Measurements from ENCODE around the gene SARNP.

Gene SARNP

DNA sequence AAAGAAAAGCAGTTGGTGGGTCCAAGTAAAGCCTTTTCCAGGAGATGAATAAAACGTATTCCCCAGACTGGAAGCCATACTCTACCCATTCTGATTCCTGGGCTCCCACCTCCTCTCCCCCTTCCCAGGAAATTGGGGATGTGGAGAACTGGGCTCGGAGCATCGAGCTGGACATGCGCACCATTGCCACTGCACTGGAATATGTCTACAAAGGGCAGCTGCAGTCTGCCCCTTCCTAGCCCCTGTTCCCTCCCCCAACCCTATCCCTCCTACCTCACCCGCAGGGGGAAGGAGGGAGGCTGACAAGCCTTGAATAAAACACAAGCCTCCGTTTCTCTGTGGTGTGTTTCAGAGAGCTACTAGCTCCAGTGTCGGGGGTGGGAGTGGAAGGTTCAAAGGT is 98.2 kb downstream of the SARNP start:
- H3K27ac ChIP-seq = peak overlapping the region; percentile 73 to 96
- TF ChIP-seq, protein P1, sequence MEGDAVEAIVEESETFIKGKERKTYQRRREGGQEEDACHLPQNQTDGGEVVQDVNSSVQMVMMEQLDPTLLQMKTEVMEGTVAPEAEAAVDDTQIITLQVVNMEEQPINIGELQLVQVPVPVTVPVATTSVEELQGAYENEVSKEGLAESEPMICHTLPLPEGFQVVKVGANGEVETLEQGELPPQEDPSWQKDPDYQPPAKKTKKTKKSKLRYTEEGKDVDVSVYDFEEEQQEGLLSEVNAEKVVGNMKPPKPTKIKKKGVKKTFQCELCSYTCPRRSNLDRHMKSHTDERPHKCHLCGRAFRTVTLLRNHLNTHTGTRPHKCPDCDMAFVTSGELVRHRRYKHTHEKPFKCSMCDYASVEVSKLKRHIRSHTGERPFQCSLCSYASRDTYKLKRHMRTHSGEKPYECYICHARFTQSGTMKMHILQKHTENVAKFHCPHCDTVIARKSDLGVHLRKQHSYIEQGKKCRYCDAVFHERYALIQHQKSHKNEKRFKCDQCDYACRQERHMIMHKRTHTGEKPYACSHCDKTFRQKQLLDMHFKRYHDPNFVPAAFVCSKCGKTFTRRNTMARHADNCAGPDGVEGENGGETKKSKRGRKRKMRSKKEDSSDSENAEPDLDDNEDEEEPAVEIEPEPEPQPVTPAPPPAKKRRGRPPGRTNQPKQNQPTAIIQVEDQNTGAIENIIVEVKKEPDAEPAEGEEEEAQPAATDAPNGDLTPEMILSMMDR (IDR thresholded peaks at IDR 0.05) = no peak
- no peak for DNase-seq (ENCODE audit: low spot score)
- H3K4me3 ChIP-seq = peak overlapping the region; percentile 54

DNA sequence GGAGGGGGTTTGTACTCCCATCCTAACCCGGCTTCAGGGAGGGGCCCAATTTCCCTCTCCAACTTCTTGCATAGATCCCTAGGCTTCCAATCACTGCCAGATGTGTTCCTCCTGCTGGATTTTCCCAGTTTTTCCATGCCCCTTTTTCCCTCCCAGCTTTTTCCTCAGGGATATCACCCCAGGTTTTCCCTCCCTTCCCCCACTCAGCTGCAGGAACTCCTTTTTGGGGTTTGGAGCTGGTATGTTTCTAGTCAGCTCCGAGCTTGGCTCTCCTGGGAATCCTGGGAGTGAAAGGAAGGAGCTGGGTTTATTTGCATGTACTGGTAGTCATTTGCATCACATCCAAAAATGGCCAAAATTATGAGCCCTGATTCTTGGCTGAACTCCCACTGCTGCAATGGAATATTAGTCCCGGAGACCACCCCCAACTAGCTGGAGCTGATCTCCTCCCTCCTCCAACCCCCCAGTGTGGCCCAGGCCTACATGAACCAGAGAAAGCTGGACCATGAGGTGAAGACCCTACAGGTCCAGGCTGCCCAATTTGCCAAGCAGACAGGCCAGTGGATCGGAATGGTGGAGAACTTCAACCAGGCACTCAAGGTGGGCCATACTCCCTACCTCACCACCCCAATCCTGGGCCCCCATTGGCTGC is 98.8 kb downstream of the SARNP start:
- peak overlapping the region; percentile 73 to 96 for H3K27ac ChIP-seq
- TF ChIP-seq, protein P1 (IDR thresholded peaks at IDR 0.05) = no peak
- H3K4me3 ChIP-seq = peak overlapping the region; percentile 28
- no peak for DNase-seq (ENCODE audit: low spot score)

DNA sequence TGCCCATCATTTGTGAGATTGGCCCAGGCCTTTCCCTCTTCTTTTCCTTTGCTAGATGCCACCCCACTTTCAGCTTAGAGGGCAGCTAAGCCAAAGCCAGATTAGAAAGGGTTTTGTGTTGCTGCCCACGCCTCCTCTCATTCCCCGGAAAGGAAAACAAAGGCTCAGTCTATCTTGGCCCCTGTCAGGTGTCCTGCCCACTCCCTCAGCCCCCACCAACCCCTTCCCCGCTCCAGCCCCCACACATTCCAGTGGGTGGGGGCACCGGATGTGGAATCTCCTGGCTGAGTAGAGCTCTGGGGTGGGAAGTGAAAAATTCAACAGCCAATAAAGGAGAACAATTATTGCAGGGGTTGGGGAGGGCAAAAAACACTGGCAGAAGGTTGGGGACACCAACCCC is 99.5 kb downstream of the SARNP start:
- peak overlapping the region; percentile 73 to 96 for H3K27ac ChIP-seq
- H3K4me3 ChIP-seq = peak overlapping the region; percentile 28
- TF ChIP-seq, protein P1 (IDR thresholded peaks at IDR 0.05) = no peak
- no peak for DNase-seq (ENCODE audit: low spot score)

DNA sequence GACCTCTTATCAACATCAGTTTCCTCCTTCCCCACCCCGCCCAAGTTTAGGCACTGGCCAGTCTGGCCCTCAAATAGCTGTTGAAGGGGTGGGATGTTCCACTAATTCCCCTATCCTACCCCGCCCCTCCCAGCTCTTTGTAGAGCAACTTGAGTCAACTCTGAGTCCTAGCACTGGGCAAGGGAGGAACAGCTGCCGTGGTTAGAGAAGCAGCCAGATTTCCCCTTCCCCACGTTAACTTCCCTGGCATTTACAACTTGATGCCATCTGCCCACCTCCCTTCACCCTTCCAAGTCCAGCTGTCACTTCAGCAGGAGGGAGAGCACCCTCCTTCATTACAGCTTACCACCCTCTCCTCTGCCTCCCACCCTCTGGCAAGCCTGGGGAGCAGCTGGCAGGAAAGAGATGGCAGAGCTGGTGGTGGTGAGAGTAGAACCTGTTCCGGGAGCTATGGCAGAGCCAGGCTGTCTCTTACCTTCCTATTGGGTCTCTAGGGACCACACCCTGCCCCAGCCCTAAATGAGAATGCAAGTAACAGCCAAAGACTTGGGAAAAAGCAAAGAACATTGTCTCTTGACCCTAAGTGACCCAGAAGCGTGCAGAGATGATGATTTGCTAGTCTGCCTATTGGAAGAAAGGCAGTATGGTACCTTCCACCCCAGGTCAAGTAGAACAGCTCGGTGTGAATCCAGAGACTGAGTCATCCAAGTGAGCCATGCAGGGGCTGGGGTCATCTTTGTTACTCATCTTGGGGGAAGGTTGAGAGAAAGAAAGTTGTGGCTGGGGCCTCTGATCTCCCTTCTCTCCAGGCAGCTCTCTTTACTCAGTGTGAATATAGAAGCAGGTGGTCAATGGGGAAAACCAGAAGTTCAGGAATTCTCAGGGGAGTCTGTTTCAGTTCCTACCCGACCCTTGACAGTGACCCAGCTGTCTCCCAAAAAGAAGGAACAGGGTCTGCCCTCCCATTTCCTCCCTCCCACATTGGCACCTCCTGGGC is 100.2 kb downstream of the SARNP start:
- H3K27ac ChIP-seq = peak overlapping the region; percentile 73 to 96
- H3K4me3 ChIP-seq = peak overlapping the region; percentile 83
- DNase-seq (ENCODE audit: low spot score) = no peak
- TF ChIP-seq, protein P1 (IDR thresholded peaks at IDR 0.05) = no peak

DNA sequence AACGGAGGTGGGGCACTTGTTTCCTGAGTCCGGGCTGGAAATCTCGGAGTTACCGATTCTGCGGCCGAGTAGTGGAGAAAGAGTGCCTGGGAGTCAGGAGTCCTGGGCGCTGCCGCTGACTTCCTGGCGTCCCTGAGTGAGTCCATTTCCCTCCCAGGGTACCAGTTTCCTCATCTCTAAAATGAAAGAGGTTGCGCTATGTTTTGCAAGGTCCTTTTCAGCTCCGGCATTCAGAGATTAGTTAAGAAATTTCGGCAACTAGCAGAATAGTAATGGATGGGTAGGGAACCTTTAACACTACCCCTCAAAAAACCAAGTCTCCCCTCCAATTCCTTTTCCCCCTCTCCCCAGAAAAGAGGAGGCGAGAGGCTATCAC is 101.0 kb downstream of the SARNP start:
- peak overlapping the region; percentile 83 for H3K4me3 ChIP-seq
- TF ChIP-seq, protein P1 (IDR thresholded peaks at IDR 0.05) = no peak
- peak overlapping the region; percentile 73 to 96 for H3K27ac ChIP-seq
- no peak for DNase-seq (ENCODE audit: low spot score)

DNA sequence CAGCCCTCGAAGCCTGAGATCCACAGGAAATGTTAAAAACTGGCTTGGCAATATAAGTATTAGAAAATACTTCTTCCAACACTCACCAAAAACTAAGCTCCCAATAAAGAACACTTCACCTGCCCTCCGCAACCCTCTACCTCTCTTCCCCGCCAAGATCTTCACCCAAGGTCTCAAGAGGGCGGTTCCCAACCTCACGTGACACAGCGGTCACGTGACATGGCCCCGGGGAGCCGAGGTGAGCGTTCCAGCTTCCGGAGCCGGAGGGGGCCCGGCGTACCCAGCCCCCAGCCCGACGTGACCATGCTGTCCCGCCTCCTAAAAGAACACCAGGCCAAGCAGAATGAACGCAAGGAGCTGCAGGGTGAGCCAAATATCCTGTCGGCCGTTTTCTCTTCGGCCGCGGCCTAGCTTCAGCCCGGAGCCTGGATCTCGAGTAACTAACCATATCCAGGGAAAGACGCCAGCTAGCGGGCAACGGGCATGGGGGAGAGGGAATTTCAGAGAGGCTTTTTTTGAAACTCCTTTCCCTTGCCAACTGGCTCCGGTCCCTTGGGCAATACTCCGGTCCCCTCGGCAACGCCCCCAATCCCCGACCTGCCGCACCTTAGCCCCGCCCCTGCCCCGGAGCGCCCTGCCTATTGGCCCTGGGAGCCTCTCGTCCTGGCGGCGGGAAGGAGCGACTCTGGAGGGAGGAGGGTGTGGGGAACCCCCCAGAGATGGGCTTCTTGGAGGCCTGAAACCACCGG is 101.5 kb downstream of the SARNP start, which contains the start of gene BLOC1S1:
TSS of gene BLOC1S1 (plus strand) at position 214 of the 749 bp plus-strand sequence. CDS start at position 220, 6 bp downstream.
- DNase-seq (ENCODE audit: low spot score) = peak; percentile 95
- TF ChIP-seq, protein P1 (IDR thresholded peaks at IDR 0.05) = no peak
- peak within 1 kb of the TSS; percentile 83 for H3K4me3 ChIP-seq
- peak within 1 kb of the TSS; percentile 73 to 96 for H3K27ac ChIP-seq

Measured in coronary artery (tissue), 2 donors.